ENCODE data around the gene ZRANB1.

ZRANB1 gene

GRCh38 chr10:124974131-124974530 lies 32.2 kb downstream of the ZRANB1 start:
- TF ChIP-seq CTCF (conservative IDR thresholded peaks at IDR 0.05; ENCODE audit: low read depth, low read length): no peak
- no peak for DNase-seq (ENCODE audit: low read depth)
- no peak overlapping the region for H3K4me3 ChIP-seq (ENCODE audit: low read length)

- DNase-seq (ENCODE audit: low read depth): no peak
- TF ChIP-seq CTCF (conservative IDR thresholded peaks at IDR 0.05; ENCODE audit: low read depth, low read length): no peak
- no peak overlapping the region for H3K4me3 ChIP-seq (ENCODE audit: low read length)
Measured at GRCh38 chr10:124975977-124976514, 34.1 kb downstream of the ZRANB1 start.

GRCh38 chr10:124977161-124977560 lies 35.2 kb downstream of the ZRANB1 start:
- no peak overlapping the region for H3K4me3 ChIP-seq (ENCODE audit: low read length)
- TF ChIP-seq CTCF (conservative IDR thresholded peaks at IDR 0.05; ENCODE audit: low read depth, low read length): no peak
- no peak for DNase-seq (ENCODE audit: low read depth)

- no peak for TF ChIP-seq CTCF (conservative IDR thresholded peaks at IDR 0.05; ENCODE audit: low read depth, low read length)
- H3K4me3 ChIP-seq (ENCODE audit: low read length): no peak overlapping the region
- DNase-seq (ENCODE audit: low read depth): no peak
Measured at GRCh38 chr10:124977648-124978375, 35.9 kb downstream of the ZRANB1 start.

GRCh38 chr10:124978376-124978725 lies 36.4 kb downstream of the ZRANB1 start:
- TF ChIP-seq CTCF (conservative IDR thresholded peaks at IDR 0.05; ENCODE audit: low read depth, low read length): no peak
- no peak overlapping the region for H3K4me3 ChIP-seq (ENCODE audit: low read length)
- DNase-seq (ENCODE audit: low read depth): no peak

GRCh38 chr10:124983321-124983720 lies 41.4 kb downstream of the ZRANB1 start:
- H3K4me3 ChIP-seq (ENCODE audit: low read length): no peak overlapping the region
- TF ChIP-seq CTCF (conservative IDR thresholded peaks at IDR 0.05; ENCODE audit: low read depth, low read length): no peak
- DNase-seq (ENCODE audit: low read depth): no peak

- no peak overlapping the region for H3K4me3 ChIP-seq (ENCODE audit: low read length)
- no peak for DNase-seq (ENCODE audit: low read depth)
- TF ChIP-seq CTCF (conservative IDR thresholded peaks at IDR 0.05; ENCODE audit: low read depth, low read length): no peak
Measured at GRCh38 chr10:124984376-124984775, 42.5 kb downstream of the ZRANB1 start.
